ENCODE results near the gene TSSC4.
"Not testable (repeated sequence)": the region's sequence is repeated elsewhere in the genome, so short reads cannot be mapped to it uniquely, and the experiment has no call there.

Gene TSSC4

GRCh38 chr11:2400069-2400761, at the start of gene TSSC4:
Gene TSSC4 (plus strand): TSS chr11:2400750. CDS start chr11:2402634, 1,884 bp downstream.
- DNase-seq, result peak; percentile 100

- DNase-seq, result no peak
Observed at GRCh38 chr11:2351701-2352100, 48.8 kb upstream of the TSSC4 start.

- DNase-seq, result no peak
Observed at GRCh38 chr11:2352420-2352819, 48.1 kb upstream of the TSSC4 start.

- no peak for DNase-seq
Observed at GRCh38 chr11:2355000-2355644, 45.4 kb upstream of the TSSC4 start.

- no peak for DNase-seq
Observed at GRCh38 chr11:2357246-2357645, 43.3 kb upstream of the TSSC4 start.

GRCh38 chr11:2357651-2358050, 42.9 kb upstream of the TSSC4 start:
- not testable (repeated sequence) for DNase-seq

GRCh38 chr11:2358754-2359442, 41.7 kb upstream of the TSSC4 start:
- no peak for DNase-seq

GRCh38 chr11:2359557-2359956, 41.0 kb upstream of the TSSC4 start:
- DNase-seq, result no peak

- DNase-seq, result no peak
Observed at GRCh38 chr11:2360081-2360642, 40.4 kb upstream of the TSSC4 start.

- DNase-seq, result no peak
Observed at GRCh38 chr11:2361565-2361964, 39.0 kb upstream of the TSSC4 start.

- no peak for DNase-seq
Observed at GRCh38 chr11:2362414-2362813, 38.1 kb upstream of the TSSC4 start.

- no peak for DNase-seq
Observed at GRCh38 chr11:2363130-2363529, 37.4 kb upstream of the TSSC4 start.

GRCh38 chr11:2363577-2364370, 36.8 kb upstream of the TSSC4 start:
- no peak for DNase-seq

- not testable (repeated sequence) for DNase-seq
Observed at GRCh38 chr11:2364386-2364785, 36.2 kb upstream of the TSSC4 start.

GRCh38 chr11:2365571-2366210, 34.9 kb upstream of the TSSC4 start:
- DNase-seq, result no peak

GRCh38 chr11:2366276-2366675, 34.3 kb upstream of the TSSC4 start:
- DNase-seq, result no peak

GRCh38 chr11:2366733-2367132, 33.8 kb upstream of the TSSC4 start:
- no peak for DNase-seq

- no peak for DNase-seq
Observed at GRCh38 chr11:2367266-2368160, 33.0 kb upstream of the TSSC4 start.

GRCh38 chr11:2368178-2368850, 32.2 kb upstream of the TSSC4 start:
- no peak for DNase-seq

- DNase-seq, result no peak
Observed at GRCh38 chr11:2368851-2369180, 31.7 kb upstream of the TSSC4 start.

- no peak for DNase-seq
Observed at GRCh38 chr11:2369320-2369719, 31.2 kb upstream of the TSSC4 start.
